Activated T-helper 17 cell treated with anti-CD3 and anti-CD28 coated beads, Interleukin-2, amount 50 U/mL, for 72 hours (primary cell): ENCODE measurements around the gene KREMEN1. TPM values are rescaled to one million over a fixed set of nuclear protein-coding genes. Genes with fewer than 3 reads are reported as not detected.

Source experiments
- ATAC-seq: fragments of 150-1000 bp; cut with Tn5 transposase; replicated peaks from 2 replicates; pipeline ENCODE4 v1.10.0; 2021; ENCODE audit warnings: mild to moderate bottlenecking, moderate library complexity
- H3K27ac Mint-ChIP-seq: one replicate; pipeline ENCODE4 v1.8.0; 2022; ENCODE audit warnings: mixed read lengths
- H3K27me3 Mint-ChIP-seq: one replicate; pipeline ENCODE4 v1.8.0; 2022; ENCODE audit warnings: mixed read lengths
- H3K36me3 Mint-ChIP-seq: one replicate; pipeline ENCODE4 v1.8.0; 2022; ENCODE audit warnings: low read depth, mild to moderate bottlenecking, mixed read lengths
- H3K4me1 Mint-ChIP-seq: one replicate; pipeline ENCODE4 v1.8.0; 2022; ENCODE audit warnings: mixed read lengths
- H3K4me3 Mint-ChIP-seq: one replicate; pipeline ENCODE4 v1.8.0; 2022; ENCODE audit warnings: mild to moderate bottlenecking, mixed read lengths
- H3K9me3 Mint-ChIP-seq: one replicate; pipeline ENCODE4 v1.8.0; 2022; ENCODE audit warnings: mixed read lengths
- total RNA-seq, 2 donors: library from RNA; stranded (reverse); gene quantifications; one replicate each; pipeline ENCODE4 v1.2.3, GENCODE V29; 2022

Gene KREMEN1
- total RNA-seq, 2 donors from 2014 or later = 0.40 TPM; not detected in 1

DNA sequence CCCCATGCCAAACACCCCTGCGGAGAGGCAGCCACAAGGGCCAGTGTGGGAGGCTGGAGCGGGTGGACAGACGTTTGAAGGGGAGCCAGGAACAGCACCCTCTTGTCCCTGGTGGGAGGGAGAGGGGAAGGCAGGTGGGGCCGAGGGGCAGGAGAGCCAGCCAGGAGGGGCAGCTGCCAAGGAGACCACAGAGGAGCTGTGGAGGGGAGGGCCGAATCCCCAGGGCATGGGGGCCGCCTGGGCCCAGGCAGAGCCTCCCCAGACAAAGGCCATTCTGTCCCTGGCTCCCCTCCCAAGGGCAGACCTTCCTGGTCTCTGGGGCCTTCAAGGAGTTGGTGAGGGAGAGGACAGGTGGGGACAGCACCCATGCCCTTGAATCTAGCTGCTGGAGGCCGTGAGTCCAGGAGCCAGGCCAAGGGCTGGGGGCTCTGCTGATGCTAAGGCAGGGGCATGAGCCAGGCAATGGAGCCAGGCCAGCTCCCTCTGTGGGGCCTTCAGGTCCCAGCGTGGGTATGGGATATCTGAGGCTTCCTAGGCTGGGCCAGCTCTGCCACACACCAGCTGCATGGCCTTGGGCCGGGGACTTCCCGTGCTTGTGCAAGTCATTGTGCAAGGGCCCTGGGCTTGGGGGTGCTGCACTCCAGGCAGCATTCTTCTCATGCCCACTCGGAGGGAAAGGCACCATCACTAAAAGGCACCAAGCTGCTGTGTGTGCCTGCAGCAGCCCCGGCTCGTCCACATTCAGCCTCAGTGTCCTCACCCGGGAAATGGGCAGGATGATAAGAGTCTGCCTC lies 144.2 kb downstream of the KREMEN1 start:
- H3K36me3 Mint-ChIP-seq = no peaks in the 10 kb centered on the region
- no peaks in the 10 kb centered on the region for H3K27me3 Mint-ChIP-seq
- no peak for ATAC-seq
- no peak overlapping the region for H3K4me3 Mint-ChIP-seq
- H3K4me1 Mint-ChIP-seq = no peaks in the 10 kb centered on the region
- H3K27ac Mint-ChIP-seq = no peak overlapping the region
- no peaks in the 10 kb centered on the region for H3K9me3 Mint-ChIP-seq

Other genes with a start within 250 kb of the KREMEN1 start
- under 1 TPM; 0.26 to 0.43 TPM for gene ZNRF3, start 189.5 kb upstream of the KREMEN1 start, total RNA-seq
- not detected for gene C22orf31, start 11.2 kb upstream of the KREMEN1 start, total RNA-seq
- not detected for gene EMID1, start 132.9 kb downstream of the KREMEN1 start, total RNA-seq
- 10 to 100 TPM; 19.2 to 36.8 TPM for gene RHBDD3, start 194.9 kb downstream of the KREMEN1 start, total RNA-seq
- 100 to 1,000 TPM; 231 to 319 TPM for gene EWSR1, start 195.2 kb downstream of the KREMEN1 start, total RNA-seq
- gene GAS2L1, start 233.6 kb downstream of the KREMEN1 start, total RNA-seq = 1 to 10 TPM; 1.9 to 2.9 TPM
- gene RASL10A, start 242.7 kb downstream of the KREMEN1 start, total RNA-seq = under 1 TPM; 0.58 to 0.61 TPM